ENCODE data around the gene DHDH.
"Not testable (repeated sequence)": the region's sequence is repeated elsewhere in the genome, so short reads cannot be mapped to it uniquely, and the experiment has no call there.

The DHDH gene

DNA sequence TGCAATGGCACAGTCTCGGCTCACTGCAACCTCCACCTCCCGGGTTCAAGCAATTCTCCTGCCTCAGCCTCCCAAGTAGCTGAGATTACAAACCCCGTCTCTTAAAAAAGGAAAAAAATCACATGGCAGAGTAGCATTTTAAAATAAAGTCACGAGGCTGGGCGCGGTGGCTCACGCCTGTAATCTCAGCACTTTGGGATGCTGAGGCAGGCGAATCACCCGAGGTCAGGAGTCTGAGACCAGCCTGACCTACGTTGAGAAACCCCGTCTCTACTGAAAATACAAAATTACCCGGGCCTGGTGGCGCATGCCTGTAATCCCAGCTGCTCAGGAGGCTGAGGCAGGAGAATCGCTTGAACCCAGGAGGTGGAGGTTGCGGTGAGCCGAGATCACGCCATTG lies 5.8 kb upstream of the DHDH start:
- not testable (repeated sequence) for H3K4me3 ChIP-seq (ENCODE audit: insufficient read depth, low read depth, low read length); H3K4me1 ChIP-seq (ENCODE audit: control insufficient read depth, insufficient read depth, low read length); H3K9me3 ChIP-seq (ENCODE audit: control insufficient read depth, low read length); H3K27ac ChIP-seq (ENCODE audit: insufficient read depth, low read depth, low read length, poor library complexity, severe bottlenecking); H3K36me3 ChIP-seq (ENCODE audit: control insufficient read depth, insufficient read depth, low read length)
- WGBS, 2 experiments: 90 to 91% methylated on average over 17 of the region's 17 CpGs
- H3K27me3 ChIP-seq (ENCODE audit: control insufficient read depth, insufficient read depth, low read length, poor library complexity, severe bottlenecking): peaks cover 17% of the 10 kb centered on the region

GRCh38 chr19:48928164-48929025 lies 5.1 kb upstream of the DHDH start:
- H3K36me3 ChIP-seq (ENCODE audit: control insufficient read depth, insufficient read depth, low read length): no peaks in the 10 kb centered on the region
- no peak overlapping the region for H3K27ac ChIP-seq (ENCODE audit: insufficient read depth, low read depth, low read length, poor library complexity, severe bottlenecking)
- H3K4me3 ChIP-seq (ENCODE audit: insufficient read depth, low read depth, low read length): no peak overlapping the region
- 89 to 92% methylated on average over 13 to 15 of the region's 15 CpGs for WGBS, 2 experiments
- peaks cover 24% of the 10 kb centered on the region for H3K27me3 ChIP-seq (ENCODE audit: control insufficient read depth, insufficient read depth, low read length, poor library complexity, severe bottlenecking)
- no peaks in the 10 kb centered on the region for H3K9me3 ChIP-seq (ENCODE audit: control insufficient read depth, low read length)
- H3K4me1 ChIP-seq (ENCODE audit: control insufficient read depth, insufficient read depth, low read length): peaks cover 6% of the 10 kb centered on the region

DNA sequence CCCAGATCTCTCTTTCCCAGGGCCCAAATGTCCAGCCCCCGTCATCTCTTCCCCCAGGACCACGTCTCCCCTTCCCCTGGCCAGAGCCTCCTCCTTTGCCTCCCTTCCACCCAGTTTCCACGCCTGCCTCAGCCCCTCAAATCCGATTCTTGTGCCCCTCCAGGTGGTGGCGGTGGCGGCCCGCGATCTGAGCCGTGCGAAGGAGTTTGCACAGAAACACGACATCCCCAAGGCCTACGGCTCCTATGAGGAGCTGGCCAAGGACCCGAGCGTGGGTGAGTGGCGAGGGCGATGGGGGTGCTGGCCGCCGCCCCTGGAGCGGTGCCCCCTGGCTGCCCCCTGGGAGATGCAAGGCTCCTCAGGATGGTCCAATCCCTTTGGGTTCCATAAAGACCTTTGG lies 1.3 kb downstream of the DHDH start:
- H3K4me3 ChIP-seq (ENCODE audit: insufficient read depth, low read depth, low read length): no peak overlapping the region
- WGBS, 2 experiments: 78 to 87% methylated on average over 19 of the region's 19 CpGs

DNA sequence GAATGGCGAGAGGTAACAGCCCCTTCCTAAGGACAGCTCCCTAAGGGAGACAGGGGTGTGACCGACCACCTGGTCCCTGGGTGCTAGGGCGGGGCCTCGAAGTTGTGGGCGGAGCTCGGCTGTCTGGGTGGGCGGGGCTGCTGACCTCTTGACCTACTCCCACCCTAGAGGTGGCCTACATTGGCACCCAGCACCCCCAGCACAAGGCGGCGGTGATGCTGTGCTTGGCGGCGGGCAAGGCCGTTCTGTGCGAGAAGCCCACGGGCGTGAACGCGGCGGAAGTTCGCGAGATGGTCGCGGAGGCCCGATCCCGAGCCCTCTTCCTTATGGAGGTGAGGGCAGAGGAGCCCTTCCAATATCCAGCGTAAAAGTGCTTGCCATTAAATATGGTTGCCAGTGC lies 2.4 kb downstream of the DHDH start:
- Histone ChIP-seq H3K4me1 (ENCODE audit: control insufficient read depth, insufficient read depth, low read length) (peaks cover 6% of the 10 kb centered on the region), H3K27ac (ENCODE audit: insufficient read depth, low read depth, low read length, poor library complexity, severe bottlenecking) (no peak overlapping the region), H3K27me3 (ENCODE audit: control insufficient read depth, insufficient read depth, low read length, poor library complexity, severe bottlenecking) (peaks cover 41% of the 10 kb centered on the region), H3K9me3 (ENCODE audit: control insufficient read depth, low read length) (no peaks in the 10 kb centered on the region), H3K4me3 (ENCODE audit: insufficient read depth, low read depth, low read length) (no peak overlapping the region), H3K36me3 (ENCODE audit: control insufficient read depth, insufficient read depth, low read length) (no peaks in the 10 kb centered on the region)
- WGBS, 2 experiments: 96% methylated on average over 25 of the region's 25 CpGs

More for the DNA sequence above, 1.3 kb downstream of the DHDH start:
- H3K36me3 ChIP-seq (ENCODE audit: control insufficient read depth, insufficient read depth, low read length): no peaks in the 10 kb centered on the region
- H3K9me3 ChIP-seq (ENCODE audit: control insufficient read depth, low read length): no peaks in the 10 kb centered on the region
- peaks cover 41% of the 10 kb centered on the region for H3K27me3 ChIP-seq (ENCODE audit: control insufficient read depth, insufficient read depth, low read length, poor library complexity, severe bottlenecking)
- no peak overlapping the region for H3K27ac ChIP-seq (ENCODE audit: insufficient read depth, low read depth, low read length, poor library complexity, severe bottlenecking)
- H3K4me1 ChIP-seq (ENCODE audit: control insufficient read depth, insufficient read depth, low read length): peaks cover 6% of the 10 kb centered on the region

- Histone ChIP-seq H3K4me3 (ENCODE audit: insufficient read depth, low read depth, low read length) (no peak overlapping the region), H3K9me3 (ENCODE audit: control insufficient read depth, low read length) (no peaks in the 10 kb centered on the region), H3K27ac (ENCODE audit: insufficient read depth, low read depth, low read length, poor library complexity, severe bottlenecking) (no peak overlapping the region), H3K36me3 (ENCODE audit: control insufficient read depth, insufficient read depth, low read length) (no peaks in the 10 kb centered on the region), H3K4me1 (ENCODE audit: control insufficient read depth, insufficient read depth, low read length) (no peaks in the 10 kb centered on the region), H3K27me3 (ENCODE audit: control insufficient read depth, insufficient read depth, low read length, poor library complexity, severe bottlenecking) (peaks cover 18% of the 10 kb centered on the region)
- 95 to 96% methylated on average over 7 of the region's 7 CpGs for WGBS, 2 experiments
These were observed 4.8 kb downstream of the DHDH start for GRCh38 chr19:48938256-48938655.

DNA sequence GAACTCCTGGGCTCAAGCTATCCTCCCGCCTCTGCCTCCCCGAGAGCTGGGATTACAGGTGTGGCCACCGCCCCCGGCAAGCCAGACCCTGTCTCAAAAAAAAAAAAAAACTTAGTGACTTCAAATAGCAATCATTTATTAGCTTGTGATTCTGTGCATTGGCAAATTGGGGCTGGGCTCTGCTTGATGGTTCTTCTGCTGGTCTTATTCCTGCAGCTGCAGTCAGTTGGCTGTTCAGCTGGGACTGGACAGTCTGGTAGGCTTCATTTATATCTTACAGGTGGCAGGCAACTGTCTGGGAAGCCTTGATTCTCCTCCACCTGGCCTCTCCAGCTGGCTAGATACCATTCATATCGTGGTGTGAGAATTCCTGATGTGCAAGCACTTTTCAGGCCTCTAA lies 7.4 kb downstream of the DHDH start:
- no peak overlapping the region for H3K4me3 ChIP-seq (ENCODE audit: insufficient read depth, low read depth, low read length)
- H3K9me3 ChIP-seq (ENCODE audit: control insufficient read depth, low read length): no peaks in the 10 kb centered on the region
- no peaks in the 10 kb centered on the region for H3K4me1 ChIP-seq (ENCODE audit: control insufficient read depth, insufficient read depth, low read length)
- WGBS, 2 experiments: 89 to 95% methylated on average over 5 of the region's 5 CpGs
- no peak overlapping the region for H3K27ac ChIP-seq (ENCODE audit: insufficient read depth, low read depth, low read length, poor library complexity, severe bottlenecking)
- no peaks in the 10 kb centered on the region for H3K36me3 ChIP-seq (ENCODE audit: control insufficient read depth, insufficient read depth, low read length)
- H3K27me3 ChIP-seq (ENCODE audit: control insufficient read depth, insufficient read depth, low read length, poor library complexity, severe bottlenecking): no peaks in the 10 kb centered on the region

DNA sequence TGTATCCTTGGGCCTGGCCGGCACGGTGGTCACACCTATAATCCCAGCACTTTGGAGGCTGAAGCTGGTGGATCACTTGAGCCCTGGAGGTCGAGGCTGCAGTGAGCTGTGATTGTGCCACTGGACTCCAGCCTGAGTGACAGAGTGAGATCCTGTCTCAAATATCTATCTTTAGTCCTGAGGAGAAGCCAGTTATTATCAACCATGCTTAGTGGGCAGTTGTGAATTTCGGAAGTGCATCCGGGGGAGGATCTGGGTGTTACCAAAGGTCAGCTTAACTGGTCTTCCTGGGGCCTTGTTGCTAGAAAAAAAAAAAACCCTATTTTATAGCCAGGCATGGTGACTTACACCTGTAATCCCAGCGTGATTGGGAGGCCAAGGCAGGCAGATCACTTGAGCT lies 9.6 kb downstream of the DHDH start:
- Histone ChIP-seq H3K9me3 (ENCODE audit: control insufficient read depth, low read length) (no peaks in the 10 kb centered on the region), H3K27me3 (ENCODE audit: control insufficient read depth, insufficient read depth, low read length, poor library complexity, severe bottlenecking) (no peaks in the 10 kb centered on the region), H3K27ac (ENCODE audit: insufficient read depth, low read depth, low read length, poor library complexity, severe bottlenecking) (no peak overlapping the region), H3K4me3 (ENCODE audit: insufficient read depth, low read depth, low read length) (no peak overlapping the region), H3K36me3 (ENCODE audit: control insufficient read depth, insufficient read depth, low read length) (no peaks in the 10 kb centered on the region), H3K4me1 (ENCODE audit: control insufficient read depth, insufficient read depth, low read length) (no peaks in the 10 kb centered on the region)
- WGBS, 2 experiments: 91 to 93% methylated on average over 6 of the region's 6 CpGs

DNA sequence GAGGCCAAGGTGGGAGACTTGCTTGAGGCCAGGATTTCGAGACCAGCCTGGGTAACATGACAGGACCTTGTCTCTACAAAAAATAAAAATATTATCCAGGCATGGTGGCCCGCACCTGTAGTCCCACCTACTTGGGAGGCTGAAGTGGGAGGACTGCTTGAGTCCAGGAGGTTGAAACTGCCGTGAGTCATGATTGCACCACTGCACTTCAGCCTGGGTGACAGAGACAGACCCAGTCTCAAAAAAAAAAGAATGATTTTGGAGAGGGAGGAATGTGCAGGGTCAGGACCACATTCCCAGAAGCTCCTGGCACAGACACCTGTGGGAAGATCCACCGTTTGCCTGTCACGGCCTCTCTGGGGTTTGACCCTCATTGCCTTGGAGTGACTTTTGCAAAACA lies 11.9 kb downstream of the DHDH start:
- no peaks in the 10 kb centered on the region for H3K9me3 ChIP-seq (ENCODE audit: control insufficient read depth, low read length)
- no peaks in the 10 kb centered on the region for H3K4me1 ChIP-seq (ENCODE audit: control insufficient read depth, insufficient read depth, low read length)
- no peaks in the 10 kb centered on the region for H3K27me3 ChIP-seq (ENCODE audit: control insufficient read depth, insufficient read depth, low read length, poor library complexity, severe bottlenecking)
- H3K27ac ChIP-seq (ENCODE audit: insufficient read depth, low read depth, low read length, poor library complexity, severe bottlenecking): no peak overlapping the region
- no peaks in the 10 kb centered on the region for H3K36me3 ChIP-seq (ENCODE audit: control insufficient read depth, insufficient read depth, low read length)
- no peak overlapping the region for H3K4me3 ChIP-seq (ENCODE audit: insufficient read depth, low read depth, low read length)
- 92 to 94% methylated on average over 5 of the region's 5 CpGs for WGBS, 2 experiments

DNA sequence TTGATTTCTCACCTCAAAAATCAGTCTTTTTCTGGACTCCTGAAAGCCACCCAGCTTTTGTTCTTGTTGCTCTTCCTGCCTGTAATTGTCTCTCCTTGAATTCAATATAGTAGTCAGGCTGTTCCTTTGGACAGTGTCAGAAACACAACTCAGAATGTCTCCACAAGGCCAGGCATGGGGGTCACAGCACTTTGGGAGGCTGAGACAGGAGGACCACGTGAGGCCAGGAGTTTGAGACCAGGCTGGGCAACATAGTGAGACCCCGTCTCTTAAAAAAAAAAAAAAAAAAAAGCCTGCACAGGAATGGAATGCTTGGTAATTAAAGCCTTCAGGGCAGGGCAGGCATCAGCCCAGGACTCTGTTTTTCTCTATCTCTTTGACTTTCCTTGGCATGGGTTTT lies 12.3 kb downstream of the DHDH start:
- no peak overlapping the region for H3K4me3 ChIP-seq (ENCODE audit: insufficient read depth, low read depth, low read length)
- 87 to 88% methylated on average over 2 of the region's 2 CpGs for WGBS, 2 experiments
- H3K27ac ChIP-seq (ENCODE audit: insufficient read depth, low read depth, low read length, poor library complexity, severe bottlenecking): no peak overlapping the region
- H3K27me3 ChIP-seq (ENCODE audit: control insufficient read depth, insufficient read depth, low read length, poor library complexity, severe bottlenecking): no peaks in the 10 kb centered on the region
- no peaks in the 10 kb centered on the region for H3K9me3 ChIP-seq (ENCODE audit: control insufficient read depth, low read length)
- H3K36me3 ChIP-seq (ENCODE audit: control insufficient read depth, insufficient read depth, low read length): no peaks in the 10 kb centered on the region
- no peaks in the 10 kb centered on the region for H3K4me1 ChIP-seq (ENCODE audit: control insufficient read depth, insufficient read depth, low read length)

DNA sequence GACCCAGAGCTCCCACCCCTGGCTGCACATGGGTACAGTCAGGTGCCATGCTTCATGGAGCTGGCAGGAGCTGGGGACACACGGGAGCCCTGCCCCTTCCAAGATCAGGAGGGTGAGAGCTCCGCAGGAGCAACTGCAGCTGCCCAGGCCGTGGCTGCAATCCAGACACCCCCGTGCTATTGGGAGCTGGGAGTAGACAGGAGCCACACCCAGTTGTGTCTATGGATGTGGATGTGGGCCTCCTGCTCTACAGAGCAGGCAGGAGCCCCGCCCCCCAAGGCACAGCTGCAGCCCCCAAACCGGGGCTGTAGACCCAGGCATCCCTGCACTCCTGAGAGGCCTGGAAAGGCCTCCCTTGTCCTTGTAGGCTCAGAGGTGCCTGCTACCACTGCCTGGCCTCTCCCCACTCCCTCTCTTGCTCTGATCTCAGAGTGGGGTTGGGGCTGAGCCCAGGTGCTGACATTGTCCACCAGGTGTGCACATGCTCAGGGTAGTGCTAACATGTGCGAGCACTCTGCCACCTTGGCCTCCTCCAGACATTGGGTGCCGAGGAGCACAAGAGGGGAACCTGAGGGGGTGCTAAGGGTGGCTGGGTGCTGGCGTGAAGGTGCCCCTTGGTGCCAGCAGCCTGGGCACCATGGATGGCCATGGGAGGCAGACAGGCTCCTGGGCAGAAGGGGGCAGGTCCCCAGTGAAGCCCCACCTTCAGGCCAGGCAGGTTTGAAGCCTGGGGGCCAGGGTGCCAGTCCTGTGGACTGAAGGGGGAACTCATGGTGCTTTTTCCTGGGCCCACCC lies 13.2 kb downstream of the DHDH start:
- WGBS, 2 experiments: 80 to 82% methylated on average over 9 of the region's 9 CpGs
- no peaks in the 10 kb centered on the region for H3K9me3 ChIP-seq (ENCODE audit: control insufficient read depth, low read length)
- H3K27me3 ChIP-seq (ENCODE audit: control insufficient read depth, insufficient read depth, low read length, poor library complexity, severe bottlenecking): no peaks in the 10 kb centered on the region
- no peak overlapping the region for H3K27ac ChIP-seq (ENCODE audit: insufficient read depth, low read depth, low read length, poor library complexity, severe bottlenecking)
- no peaks in the 10 kb centered on the region for H3K36me3 ChIP-seq (ENCODE audit: control insufficient read depth, insufficient read depth, low read length)
- no peaks in the 10 kb centered on the region for H3K4me1 ChIP-seq (ENCODE audit: control insufficient read depth, insufficient read depth, low read length)
- H3K4me3 ChIP-seq (ENCODE audit: insufficient read depth, low read depth, low read length): no peak overlapping the region

All from ectodermal cell (in vitro differentiated cells).